Activated T-cell treated with anti-CD3 and anti-CD28 coated beads, Interleukin-2, amount 50 U/mL, for 4 hours (primary cell): ENCODE results near the gene AQP11. TPM values are rescaled to one million over a fixed set of nuclear protein-coding genes. Genes with fewer than 3 reads are reported as not detected.

Source experiments
- total RNA-seq, 3 donors: library from RNA; stranded (reverse); gene quantifications; one replicate each; pipeline ENCODE4 v1.2.1, GENCODE V29; 2021

Gene AQP11
- total RNA-seq, 3 donors from 2014 or later = 0.22 to 0.33 (median 0.26) TPM

Other genes starting within 250 kb of the AQP11 start
- 10 to 100 TPM; 14.2 to 17.4 (median 15.3) TPM for gene PAK1, start 115.9 kb upstream of the AQP11 start, total RNA-seq
- 100 to 1,000 TPM; 145 to 159 (median 153) TPM for gene CLNS1A, start 47.8 kb downstream of the AQP11 start, total RNA-seq
- gene RSF1, start 230.8 kb downstream of the AQP11 start, total RNA-seq = 10 to 100 TPM; 37.2 to 46.4 (median 43.3) TPM
- gene AAMDC, start 231.2 kb downstream of the AQP11 start, total RNA-seq = 1 to 10 TPM; 1.8 to 2.4 (median 2.2) TPM